ENCODE measurements around the gene ALKBH7.
"Not testable (repeated sequence)": the region's sequence is repeated elsewhere in the genome, so short reads cannot be mapped to it uniquely, and the experiment has no call there.

The ALKBH7 gene

GRCh38 chr19:6354098-6354674, 18.4 kb upstream of the ALKBH7 start:
- Histone ChIP-seq H3K36me3 (ENCODE audit: control insufficient read depth in 1 of 2, insufficient read depth in 2 of 2, low read length in 2 of 2) (no peaks in the 10 kb centered on the region), H3K27ac (ENCODE audit: low read length) (no peak overlapping the region), H3K4me3 (ENCODE audit: low read depth in 1 of 2, low read length in 2 of 2) (no peak overlapping the region), H3K27me3 (ENCODE audit: low read depth, low read length) (no peaks in the 10 kb centered on the region), H3K9me3 (ENCODE audit: control insufficient read depth in 1 of 2, low read length in 2 of 2) (no peaks in the 10 kb centered on the region), H3K4me1 (ENCODE audit: control insufficient read depth in 1 of 2, insufficient read depth in 2 of 2, low read length in 2 of 2) (no peaks in the 10 kb centered on the region)

- H3K9me3 ChIP-seq (ENCODE audit: control insufficient read depth in 1 of 2, low read length in 2 of 2); H3K4me1 ChIP-seq (ENCODE audit: control insufficient read depth in 1 of 2, insufficient read depth in 2 of 2, low read length in 2 of 2); H3K36me3 ChIP-seq (ENCODE audit: control insufficient read depth in 1 of 2, insufficient read depth in 2 of 2, low read length in 2 of 2); H3K27ac ChIP-seq (ENCODE audit: low read length); H3K27me3 ChIP-seq (ENCODE audit: low read depth, low read length); H3K4me3 ChIP-seq (ENCODE audit: low read depth in 1 of 2, low read length in 2 of 2): not testable (repeated sequence)
Observed at GRCh38 chr19:6355321-6356040, 17.1 kb upstream of the ALKBH7 start.

GRCh38 chr19:6357174-6357573, 15.4 kb upstream of the ALKBH7 start:
- H3K36me3 ChIP-seq (ENCODE audit: control insufficient read depth in 1 of 2, insufficient read depth in 2 of 2, low read length in 2 of 2), result no peaks in the 10 kb centered on the region

GRCh38 chr19:6358003-6358402, 14.6 kb upstream of the ALKBH7 start:
- no peaks in the 10 kb centered on the region for H3K27me3 ChIP-seq (ENCODE audit: low read depth, low read length)
- peaks cover 7 to 11% of the 10 kb centered on the region in 2 donors for H3K4me1 ChIP-seq (ENCODE audit: control insufficient read depth in 1 of 2, insufficient read depth in 2 of 2, low read length in 2 of 2)
- no peaks in the 10 kb centered on the region for H3K9me3 ChIP-seq (ENCODE audit: control insufficient read depth in 1 of 2, low read length in 2 of 2)
- no peak overlapping the region for H3K4me3 ChIP-seq (ENCODE audit: low read depth in 1 of 2, low read length in 2 of 2)
- no peak overlapping the region for H3K27ac ChIP-seq (ENCODE audit: low read length)
- no peaks in the 10 kb centered on the region for H3K36me3 ChIP-seq (ENCODE audit: control insufficient read depth in 1 of 2, insufficient read depth in 2 of 2, low read length in 2 of 2)

More at GRCh38 chr19:6357174-6357573, 15.4 kb upstream of the ALKBH7 start:
- Histone ChIP-seq H3K4me3 (ENCODE audit: low read depth in 1 of 2, low read length in 2 of 2) (no peak overlapping the region), H3K9me3 (ENCODE audit: control insufficient read depth in 1 of 2, low read length in 2 of 2) (no peaks in the 10 kb centered on the region), H3K4me1 (ENCODE audit: control insufficient read depth in 1 of 2, insufficient read depth in 2 of 2, low read length in 2 of 2) (peaks cover 2 to 3% of the 10 kb centered on the region in 2 donors), H3K27me3 (ENCODE audit: low read depth, low read length) (no peaks in the 10 kb centered on the region), H3K27ac (ENCODE audit: low read length) (no peak overlapping the region)

GRCh38 chr19:6359568-6360341, 12.8 kb upstream of the ALKBH7 start:
- Histone ChIP-seq H3K9me3 (ENCODE audit: control insufficient read depth in 1 of 2, low read length in 2 of 2) (no peaks in the 10 kb centered on the region), H3K27me3 (ENCODE audit: low read depth, low read length) (no peaks in the 10 kb centered on the region), H3K36me3 (ENCODE audit: control insufficient read depth in 1 of 2, insufficient read depth in 2 of 2, low read length in 2 of 2) (peaks cover 0 to 6% of the 10 kb centered on the region in 2 donors), H3K27ac (ENCODE audit: low read length) (no peak overlapping the region), H3K4me3 (ENCODE audit: low read depth in 1 of 2, low read length in 2 of 2) (no peak overlapping the region), H3K4me1 (ENCODE audit: control insufficient read depth in 1 of 2, insufficient read depth in 2 of 2, low read length in 2 of 2) (peaks cover 7 to 16% of the 10 kb centered on the region in 2 donors)

- not testable (repeated sequence) for H3K9me3 ChIP-seq (ENCODE audit: control insufficient read depth in 1 of 2, low read length in 2 of 2); H3K27me3 ChIP-seq (ENCODE audit: low read depth, low read length); H3K4me3 ChIP-seq (ENCODE audit: low read depth in 1 of 2, low read length in 2 of 2); H3K27ac ChIP-seq (ENCODE audit: low read length)
- Histone ChIP-seq H3K36me3 (ENCODE audit: control insufficient read depth in 1 of 2, insufficient read depth in 2 of 2, low read length in 2 of 2) (peaks cover 0 to 13% of the 10 kb centered on the region in 2 donors), H3K4me1 (ENCODE audit: control insufficient read depth in 1 of 2, insufficient read depth in 2 of 2, low read length in 2 of 2) (peaks cover 7 to 16% of the 10 kb centered on the region in 2 donors)
Observed at GRCh38 chr19:6360445-6360844, 12.1 kb upstream of the ALKBH7 start.

GRCh38 chr19:6360857-6361216, 11.8 kb upstream of the ALKBH7 start:
- H3K9me3 ChIP-seq (ENCODE audit: control insufficient read depth in 1 of 2, low read length in 2 of 2); H3K27me3 ChIP-seq (ENCODE audit: low read depth, low read length); H3K27ac ChIP-seq (ENCODE audit: low read length): not testable (repeated sequence)
- H3K4me3 ChIP-seq (ENCODE audit: low read depth in 1 of 2, low read length in 2 of 2), result peak overlapping the region; percentile 86 to 87
- peaks cover 7 to 16% of the 10 kb centered on the region in 2 donors for H3K4me1 ChIP-seq (ENCODE audit: control insufficient read depth in 1 of 2, insufficient read depth in 2 of 2, low read length in 2 of 2)
- peaks cover 3 to 17% of the 10 kb centered on the region in 2 donors for H3K36me3 ChIP-seq (ENCODE audit: control insufficient read depth in 1 of 2, insufficient read depth in 2 of 2, low read length in 2 of 2)

GRCh38 chr19:6362027-6362350, 10.6 kb upstream of the ALKBH7 start:
- peak overlapping the region; percentile 86 to 87 for H3K4me3 ChIP-seq (ENCODE audit: low read depth in 1 of 2, low read length in 2 of 2)
- H3K4me1 ChIP-seq (ENCODE audit: control insufficient read depth in 1 of 2, insufficient read depth in 2 of 2, low read length in 2 of 2), result peaks cover 7 to 16% of the 10 kb centered on the region in 2 donors
- peak overlapping the region; percentile 87 for H3K27ac ChIP-seq (ENCODE audit: low read length)
- H3K36me3 ChIP-seq (ENCODE audit: control insufficient read depth in 1 of 2, insufficient read depth in 2 of 2, low read length in 2 of 2), result peaks cover 9 to 28% of the 10 kb centered on the region in 2 donors
- no peaks in the 10 kb centered on the region for H3K9me3 ChIP-seq (ENCODE audit: control insufficient read depth in 1 of 2, low read length in 2 of 2)
- H3K27me3 ChIP-seq (ENCODE audit: low read depth, low read length), result no peaks in the 10 kb centered on the region

GRCh38 chr19:6362351-6362801, 10.2 kb upstream of the ALKBH7 start:
- H3K27ac ChIP-seq (ENCODE audit: low read length), result peak overlapping the region; percentile 87
- peak overlapping the region; percentile 86 to 87 for H3K4me3 ChIP-seq (ENCODE audit: low read depth in 1 of 2, low read length in 2 of 2)
- H3K27me3 ChIP-seq (ENCODE audit: low read depth, low read length), result no peaks in the 10 kb centered on the region
- peaks cover 7 to 16% of the 10 kb centered on the region in 2 donors for H3K4me1 ChIP-seq (ENCODE audit: control insufficient read depth in 1 of 2, insufficient read depth in 2 of 2, low read length in 2 of 2)
- no peaks in the 10 kb centered on the region for H3K9me3 ChIP-seq (ENCODE audit: control insufficient read depth in 1 of 2, low read length in 2 of 2)
- peaks cover 11 to 30% of the 10 kb centered on the region in 2 donors for H3K36me3 ChIP-seq (ENCODE audit: control insufficient read depth in 1 of 2, insufficient read depth in 2 of 2, low read length in 2 of 2)

- no peak overlapping the region for H3K27ac ChIP-seq (ENCODE audit: low read length)
- H3K27me3 ChIP-seq (ENCODE audit: low read depth, low read length), result no peaks in the 10 kb centered on the region
- H3K36me3 ChIP-seq (ENCODE audit: control insufficient read depth in 1 of 2, insufficient read depth in 2 of 2, low read length in 2 of 2), result peaks cover 20 to 44% of the 10 kb centered on the region in 2 donors
- no peaks in the 10 kb centered on the region for H3K9me3 ChIP-seq (ENCODE audit: control insufficient read depth in 1 of 2, low read length in 2 of 2)
- H3K4me3 ChIP-seq (ENCODE audit: low read depth in 1 of 2, low read length in 2 of 2), result no peak overlapping the region
- peaks cover 7 to 16% of the 10 kb centered on the region in 2 donors for H3K4me1 ChIP-seq (ENCODE audit: control insufficient read depth in 1 of 2, insufficient read depth in 2 of 2, low read length in 2 of 2)
Observed at GRCh38 chr19:6364353-6364752, 8.2 kb upstream of the ALKBH7 start.

- no peaks in the 10 kb centered on the region for H3K9me3 ChIP-seq (ENCODE audit: control insufficient read depth in 1 of 2, low read length in 2 of 2)
- H3K27me3 ChIP-seq (ENCODE audit: low read depth, low read length), result no peaks in the 10 kb centered on the region
- H3K4me3 ChIP-seq (ENCODE audit: low read depth in 1 of 2, low read length in 2 of 2), result peak overlapping the region; percentile 83 to 87
- H3K4me1 ChIP-seq (ENCODE audit: control insufficient read depth in 1 of 2, insufficient read depth in 2 of 2, low read length in 2 of 2), result peaks cover 0 to 16% of the 10 kb centered on the region in 2 donors
- H3K36me3 ChIP-seq (ENCODE audit: control insufficient read depth in 1 of 2, insufficient read depth in 2 of 2, low read length in 2 of 2), result peaks cover 2 to 20% of the 10 kb centered on the region in 2 donors
- H3K27ac ChIP-seq (ENCODE audit: low read length), result peak overlapping the region; percentile 95
Observed at GRCh38 chr19:6373096-6373812, 660 bp downstream of the ALKBH7 start.
